EH (cell line): ENCODE data around the gene SPA17.

Experiments
- DNase-seq: peaks from one replicate; pipeline ENCODE4 v3.0.0-alpha.2; 2015; ENCODE audit warnings: low read depth

Gene SPA17

DNA sequence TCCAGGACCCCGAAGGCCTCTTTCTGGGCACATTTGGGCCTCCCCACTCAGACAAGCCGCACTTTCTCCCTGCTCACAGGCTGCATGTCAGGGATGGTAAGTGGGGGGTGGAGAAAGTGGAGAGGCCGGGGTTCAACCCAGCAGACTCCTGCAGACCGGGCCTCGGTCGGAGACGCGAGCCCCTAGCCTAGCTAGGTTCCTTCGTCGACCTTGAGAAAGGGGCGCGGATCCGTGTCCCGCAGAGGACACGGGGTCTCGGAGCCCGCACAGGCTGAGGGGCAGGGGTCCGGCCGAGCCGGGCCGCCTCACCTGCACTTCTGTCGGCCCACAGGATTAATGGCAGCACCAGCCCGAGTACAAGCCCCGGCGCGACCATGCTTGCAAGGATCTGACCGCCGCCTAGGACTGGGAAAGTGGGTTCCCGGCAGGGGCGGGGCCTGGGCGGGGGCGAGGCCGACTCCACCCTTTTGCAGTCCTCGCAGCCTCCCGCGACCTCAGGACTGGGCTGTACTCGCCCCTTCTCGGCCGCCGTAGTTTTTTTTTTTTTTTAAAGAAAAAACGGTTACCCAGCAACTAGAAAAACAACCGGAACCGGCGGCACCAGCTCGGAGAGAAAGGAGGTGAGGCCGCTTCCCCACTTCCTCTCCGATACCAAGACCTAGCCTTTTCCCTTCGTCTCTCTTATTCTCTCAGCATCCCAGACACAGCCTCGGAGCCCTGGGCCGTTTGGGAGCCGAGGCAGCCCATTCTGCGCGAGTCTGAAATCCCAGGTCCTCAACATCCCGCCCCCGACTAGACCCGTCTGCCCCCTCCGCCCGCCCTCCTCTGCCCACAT lies at the start of gene SPA17, which contains the start of gene SIAE:
TSS of gene SPA17 (plus strand) at position 572 of the 835 bp plus-strand sequence. CDS start 1,361 bp downstream, outside the sequence.
TSS of gene SIAE (minus strand) at position 407 of the 835 bp plus-strand sequence. CDS start at position 376, 31 bp downstream.
- peak; percentile 96 for DNase-seq

GRCh38 chr11:124625504-124626168 lies 48.1 kb upstream of the SPA17 start:
- DNase-seq: no peak

GRCh38 chr11:124627546-124627945 lies 46.2 kb upstream of the SPA17 start:
- DNase-seq: no peak

GRCh38 chr11:124629961-124630360 lies 43.7 kb upstream of the SPA17 start:
- no peak for DNase-seq

DNA sequence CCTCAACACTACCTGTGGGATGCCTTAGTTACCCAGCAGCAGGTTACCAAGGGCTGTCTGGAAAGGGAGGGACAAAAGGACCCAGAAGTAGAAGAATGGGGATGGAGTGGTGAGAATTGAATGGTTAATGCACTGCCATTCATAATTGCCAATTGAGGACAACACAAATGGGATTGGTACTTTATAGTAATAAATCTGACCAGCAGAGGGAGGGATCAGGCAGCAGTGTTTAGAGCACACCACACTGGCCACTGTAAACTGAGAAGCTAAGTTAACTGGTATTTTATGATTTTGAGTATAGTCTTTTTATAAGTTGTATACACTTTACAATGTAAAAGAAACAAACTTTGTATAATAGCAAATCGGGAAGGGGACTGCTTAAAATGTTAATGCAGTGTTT lies 40.3 kb upstream of the SPA17 start:
- DNase-seq: peak; percentile 24

- DNase-seq: no peak
These were observed 37.8 kb upstream of the SPA17 start for GRCh38 chr11:124635932-124636331.

- DNase-seq: no peak
These were observed 35.2 kb upstream of the SPA17 start for GRCh38 chr11:124638500-124638899.

DNA sequence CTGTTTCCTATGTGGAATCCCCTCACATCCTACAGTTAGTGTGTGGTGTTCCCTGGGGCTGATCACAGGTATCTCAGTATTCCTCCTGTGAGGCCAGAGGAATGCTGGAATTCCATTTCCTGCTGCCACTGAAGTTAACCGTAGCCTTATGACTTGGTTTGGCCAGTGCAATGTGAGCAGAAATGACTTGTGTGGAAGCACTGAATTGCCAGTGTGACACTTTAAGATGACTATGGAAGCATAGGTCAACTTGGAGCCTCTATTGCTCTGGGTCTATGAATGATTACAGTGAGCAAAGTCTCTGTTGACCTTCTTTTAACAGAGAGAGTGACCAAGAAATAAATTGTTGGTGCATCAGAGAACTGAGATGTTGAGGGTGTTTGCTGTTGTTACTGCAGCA lies 34.5 kb upstream of the SPA17 start:
- no peak for DNase-seq

GRCh38 chr11:124640666-124641065 lies 33.0 kb upstream of the SPA17 start:
- DNase-seq: peak; percentile 1

DNA sequence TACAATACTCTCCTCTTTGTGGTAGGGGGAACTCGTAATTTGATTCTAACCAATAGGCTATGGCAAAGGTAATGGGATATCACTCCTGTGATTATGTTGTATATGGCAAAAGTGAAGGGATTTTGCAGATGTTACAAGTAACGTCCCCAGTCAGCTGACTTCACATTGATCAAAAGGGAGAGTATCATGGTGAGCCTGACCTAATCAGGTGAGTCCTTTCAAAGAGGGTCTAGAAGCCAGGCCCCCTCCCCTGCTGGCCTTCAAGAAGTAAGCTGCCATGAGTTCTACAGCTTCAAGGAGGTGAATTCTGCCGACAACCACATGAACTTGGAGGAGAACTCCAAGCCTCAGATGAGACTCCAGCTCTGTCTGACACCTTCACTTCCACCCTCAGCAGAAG lies 31.1 kb upstream of the SPA17 start:
- no peak for DNase-seq

DNA sequence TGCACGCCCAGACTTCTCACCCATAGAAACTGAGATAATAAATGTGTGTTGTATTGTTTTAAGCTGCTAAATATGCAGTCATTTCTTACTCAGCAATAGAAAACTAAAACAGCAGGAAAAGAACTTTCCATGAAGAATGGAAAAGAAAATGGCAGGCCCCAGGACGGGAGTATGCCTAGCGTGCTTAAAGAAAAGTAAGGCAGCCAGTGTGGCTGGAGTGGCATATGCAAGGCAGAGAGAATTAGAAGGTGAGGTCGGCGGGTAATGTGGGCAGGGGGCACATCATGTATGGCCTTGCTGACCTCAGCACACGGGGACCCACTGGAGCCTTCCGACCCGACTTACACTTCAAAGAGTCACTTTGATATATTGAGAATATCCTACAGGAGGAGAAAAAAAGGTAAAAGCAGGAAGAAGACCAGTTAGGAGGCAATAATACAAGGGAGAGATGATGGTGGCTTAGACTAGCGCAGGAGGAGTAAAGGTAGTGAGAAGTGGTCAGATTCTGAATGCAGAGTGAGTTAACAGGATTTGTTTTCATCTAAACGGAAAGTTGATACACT lies 30.6 kb upstream of the SPA17 start:
- DNase-seq: no peak

- peak; percentile 95 for DNase-seq
These were observed 29.9 kb upstream of the SPA17 start for GRCh38 chr11:124643605-124644425.

DNA sequence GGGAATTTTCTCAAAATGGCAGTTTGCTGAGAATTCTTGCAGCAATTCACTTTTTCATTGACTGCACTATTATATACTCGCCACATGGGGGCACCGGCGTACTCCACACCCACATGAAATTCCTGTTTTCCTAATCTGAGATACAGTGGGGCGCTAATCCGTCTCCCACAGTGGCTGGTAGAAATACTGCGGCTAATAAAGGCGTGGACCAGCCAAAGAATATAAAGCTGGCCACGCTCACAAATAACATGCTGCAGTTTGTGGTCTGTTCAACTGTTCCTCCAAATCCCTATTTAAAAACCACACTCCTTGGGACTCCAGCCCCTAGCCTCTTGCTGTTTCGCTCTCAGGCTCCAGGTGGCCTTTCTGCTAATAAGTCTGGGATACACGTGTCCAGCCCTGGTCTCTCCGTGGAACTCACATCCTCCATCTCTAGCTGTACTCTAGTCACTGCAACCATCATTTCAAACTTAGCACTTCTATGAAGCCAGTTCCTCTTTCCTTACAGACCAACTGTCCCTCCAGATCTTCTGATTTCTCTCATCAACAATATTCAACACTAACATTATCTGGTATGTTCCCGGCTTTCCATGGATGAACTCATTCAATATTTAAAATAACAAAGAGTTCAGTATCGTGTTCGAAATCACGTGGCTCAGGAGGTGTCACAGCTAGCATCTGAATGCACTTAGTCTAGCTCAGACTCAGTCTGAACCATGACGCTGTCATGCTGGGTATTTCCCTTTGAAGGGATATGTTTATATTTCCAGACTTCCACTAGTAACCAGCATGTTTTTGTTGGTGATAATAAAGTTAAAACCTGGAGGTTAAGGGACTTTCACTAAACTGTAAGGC lies 29.1 kb upstream of the SPA17 start:
- peak; percentile 83 for DNase-seq

DNA sequence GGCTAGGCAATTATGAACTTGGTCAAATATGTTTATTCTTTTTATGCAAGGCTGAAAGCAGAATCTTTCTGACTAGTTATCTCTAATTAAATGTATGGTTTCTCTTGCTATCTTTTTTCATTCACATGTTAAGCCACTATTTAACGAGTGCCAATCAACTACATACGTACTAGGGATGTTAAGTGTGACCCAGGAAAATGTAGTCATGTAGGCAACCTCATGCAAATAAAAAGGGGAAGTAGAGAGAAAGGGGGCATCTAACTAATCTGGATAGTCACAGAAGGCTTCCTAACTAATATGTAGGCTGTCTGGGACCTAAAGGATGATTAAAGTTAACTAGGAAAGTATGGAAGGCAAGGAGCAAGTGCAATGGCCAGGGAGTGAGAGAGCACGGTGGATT lies 27.6 kb upstream of the SPA17 start:
- DNase-seq: no peak

DNA sequence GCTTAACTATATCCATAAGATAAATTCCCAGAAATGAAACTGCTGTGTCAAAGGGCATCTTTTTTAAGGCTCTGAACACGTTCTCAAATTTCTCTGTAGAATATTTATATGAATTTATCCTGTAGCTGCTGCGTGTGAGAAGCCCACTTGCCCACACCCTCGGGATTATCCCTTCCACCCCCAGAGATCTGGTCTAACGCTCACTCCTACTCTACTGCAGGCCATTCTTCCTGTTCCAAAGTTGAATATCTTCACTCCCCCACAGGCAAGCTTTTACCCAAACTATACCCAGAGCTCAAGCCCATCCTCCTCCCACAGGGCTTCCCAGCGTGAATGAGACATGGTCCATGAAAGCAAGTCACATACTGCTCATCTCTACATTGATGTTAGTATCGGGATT lies 25.1 kb upstream of the SPA17 start:
- DNase-seq: no peak

DNA sequence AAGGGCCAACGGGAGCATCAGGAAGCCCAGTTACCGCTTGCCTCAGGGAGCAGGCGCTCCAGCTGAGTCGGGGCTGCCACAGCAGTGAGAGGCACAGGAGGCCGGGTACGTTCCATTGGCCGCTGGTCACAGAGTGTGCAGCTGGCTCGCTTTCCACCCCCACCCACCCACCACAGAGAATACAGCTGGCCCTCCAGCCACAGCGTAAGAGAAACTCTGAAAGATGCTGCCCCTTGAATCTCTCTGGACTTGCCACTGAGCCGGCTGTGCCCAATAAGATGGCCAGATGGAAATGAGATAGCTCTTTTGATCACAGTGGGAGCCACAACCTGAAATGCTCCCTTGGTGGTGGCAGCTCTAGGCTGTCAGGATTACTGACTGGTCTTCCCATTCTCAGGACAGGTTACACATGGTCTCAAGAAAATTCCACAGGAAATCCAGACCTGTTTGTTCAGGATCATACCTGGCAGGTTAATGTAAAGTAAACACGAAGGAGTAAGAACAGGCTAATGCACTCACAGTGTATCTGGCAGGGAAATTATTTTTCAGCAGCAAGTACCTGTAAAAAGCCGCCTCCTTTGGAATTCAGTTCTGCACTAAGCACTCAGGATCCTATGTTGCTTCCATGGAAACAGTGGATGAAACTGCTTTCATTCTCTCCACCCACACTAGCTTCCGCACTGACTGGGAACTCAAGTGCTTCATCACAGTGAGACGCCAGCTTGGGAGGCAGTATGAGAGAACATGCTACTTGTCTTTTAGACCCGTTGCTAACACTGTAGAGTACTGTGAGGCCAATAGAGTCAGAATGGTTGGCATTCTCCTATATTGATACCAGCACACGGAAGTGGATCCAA lies 16.7 kb upstream of the SPA17 start:
- no peak for DNase-seq

GRCh38 chr11:124657904-124658303 lies 15.8 kb upstream of the SPA17 start:
- no peak for DNase-seq

- DNase-seq: no peak
These were observed 15.2 kb upstream of the SPA17 start for GRCh38 chr11:124658501-124658900.

DNA sequence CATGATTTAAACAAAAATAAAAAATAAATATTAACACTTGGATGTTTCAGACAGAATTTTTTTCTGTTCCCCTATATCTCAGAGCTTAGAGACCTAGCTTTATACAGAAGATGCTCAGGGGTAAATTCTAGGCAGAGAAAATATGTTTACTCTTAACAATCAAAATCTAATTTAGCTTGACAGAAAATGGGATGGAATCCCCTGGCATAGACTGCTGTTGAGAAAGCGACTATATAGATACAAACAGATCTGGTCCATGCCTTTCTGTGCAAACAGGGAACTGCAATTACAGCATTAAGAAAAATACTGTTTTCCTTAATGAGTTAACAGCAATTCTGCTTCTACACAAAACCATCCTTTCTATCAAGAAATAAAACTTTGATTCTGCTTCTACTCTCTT lies 14.7 kb upstream of the SPA17 start:
- no peak for DNase-seq

DNA sequence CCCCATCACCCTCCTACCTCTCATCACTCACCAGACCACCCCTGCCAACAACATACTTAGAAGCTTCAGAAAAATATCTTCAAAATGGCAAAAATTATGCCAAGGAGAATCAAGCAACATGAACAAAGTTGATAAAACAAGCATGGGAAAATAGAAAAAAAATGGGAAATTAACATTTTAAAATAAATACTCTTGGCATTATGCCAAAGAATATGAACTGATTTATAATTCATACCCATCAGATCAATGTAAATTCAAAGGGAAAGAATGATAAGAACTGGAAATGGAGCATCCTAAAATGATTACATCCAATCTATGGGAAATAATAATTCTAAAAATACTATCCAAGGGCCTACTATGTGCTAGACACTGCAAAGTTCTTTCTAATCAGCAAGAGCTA lies 12.2 kb upstream of the SPA17 start:
- DNase-seq: no peak
